ACC112 (cell line): ENCODE results near the gene ZNF682.
"Not testable (repeated sequence)": the region's sequence is repeated elsewhere in the genome, so short reads cannot be mapped to it uniquely, and the experiment has no call there.

Experiments used
- H2AFZ ChIP-seq: fragments of 200-600 bp; sonication (generic); one replicate; pipeline ENCODE4 v1.6.0; 2017; ENCODE audit warnings: antibody characterized with exemption, low read length; ENCODE audit not compliant: unreplicated experiment
- H3K27ac ChIP-seq: fragments of 200-600 bp; sonication (generic); 2 replicates; pipeline ENCODE4 v1.5.1; 2014; ENCODE audit warnings: low read depth, mild to moderate bottlenecking, antibody characterized with exemption, low read length, moderate library complexity
- H3K27me3 ChIP-seq: fragments of 200-600 bp; sonication (generic); 2 replicates; pipeline ENCODE4 v1.6.1; 2014; ENCODE audit warnings: mild to moderate bottlenecking, antibody characterized with exemption, low read length, moderate library complexity, mixed read lengths; ENCODE audit not compliant: insufficient read depth
- H3K36me3 ChIP-seq: fragments of 200-600 bp; sonication (generic); 2 replicates; pipeline ENCODE4 v1.6.1; 2016; ENCODE audit warnings: mild to moderate bottlenecking, antibody characterized with exemption, low read length, moderate library complexity, mixed read lengths; ENCODE audit not compliant: insufficient read depth
- H3K4me1 ChIP-seq: fragments of 200-600 bp; sonication (generic); one replicate; pipeline ENCODE4 v1.6.1; 2016; ENCODE audit warnings: low read length, mixed read lengths; ENCODE audit not compliant: insufficient read depth, unreplicated experiment, control insufficient read depth
- H3K4me3 ChIP-seq: fragments of 200-600 bp; sonication (generic); 2 replicates; pipeline ENCODE4 v1.5.1; 2014; ENCODE audit warnings: mild to moderate bottlenecking, low read depth, low read length
- H3K79me2 ChIP-seq: fragments of 200-600 bp; sonication (generic); one replicate; pipeline ENCODE4 v1.6.0; 2016; ENCODE audit warnings: low read length; ENCODE audit not compliant: control insufficient read depth, unreplicated experiment, insufficient read depth

Gene ZNF682

DNA sequence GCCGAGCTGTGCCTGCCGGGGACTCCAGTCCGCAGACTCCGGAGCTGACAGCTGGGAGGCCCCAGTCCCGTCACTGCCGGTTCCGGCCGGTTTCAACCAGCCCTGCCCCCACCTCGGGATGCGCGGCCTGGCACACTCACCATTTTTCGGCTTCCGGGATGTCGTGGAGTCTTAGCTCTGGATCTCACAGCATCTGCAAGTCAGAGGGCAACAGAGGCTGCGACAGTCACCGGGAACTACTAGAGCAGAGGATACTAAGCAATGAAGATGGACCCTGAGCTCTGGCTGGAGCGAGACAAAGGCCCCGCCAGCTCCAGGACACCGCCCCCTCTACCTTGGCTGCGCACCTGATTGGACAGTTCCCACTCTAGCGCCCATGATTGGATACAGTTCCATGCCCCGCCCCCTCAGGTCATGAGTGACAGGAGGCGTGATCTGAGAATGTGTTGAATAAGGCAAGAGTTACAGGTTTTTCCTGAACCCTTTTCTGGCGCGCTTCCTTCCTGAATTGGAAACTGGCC is at the start of gene ZNF682:
ZNF682 (minus strand) TSS at position 303 of the 521 bp plus-strand sequence; CDS start at position 143, 160 bp downstream.
- peak within 1 kb of the TSS; percentile 88 for H3K4me3 ChIP-seq

DNA sequence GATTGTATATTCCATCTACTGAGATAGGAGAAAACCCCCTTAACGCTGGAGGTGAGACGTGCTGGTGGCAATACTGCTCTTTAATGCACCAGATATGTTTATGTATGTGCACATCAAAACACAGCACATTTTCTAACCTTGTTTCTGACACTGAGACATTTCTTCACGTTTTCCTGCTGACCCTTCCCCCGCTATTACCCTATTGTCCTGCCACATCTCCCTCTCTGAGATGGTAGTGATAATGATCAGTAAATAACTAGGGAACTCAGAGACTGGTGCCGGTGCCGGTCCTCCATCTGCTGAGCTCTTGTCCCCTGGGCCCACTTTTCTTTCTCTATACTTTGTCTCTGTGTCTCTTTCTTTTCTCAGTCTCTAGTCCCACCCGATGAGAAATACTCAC is 43.6 kb upstream of the ZNF682 start:
- H3K36me3 ChIP-seq, H3K27me3 ChIP-seq, H3K27ac ChIP-seq, H3K4me1 ChIP-seq, H3K4me3 ChIP-seq, H2AFZ ChIP-seq: not testable (repeated sequence)
- H3K79me2 ChIP-seq, result peaks cover 58% of the 10 kb centered on the region

More for the DNA sequence above, at the start of gene ZNF682:
- H3K79me2 ChIP-seq, result peaks cover 22% of the 10 kb centered on the region
- peak within 1 kb of the TSS; percentile 69 for H2AFZ ChIP-seq
- H3K27me3 ChIP-seq, result no peaks in the 10 kb centered on the region
- peaks cover 9% of the 10 kb centered on the region for H3K4me1 ChIP-seq
- H3K36me3 ChIP-seq, result no peaks in the 10 kb centered on the region
- peak within 1 kb of the TSS; percentile 83 for H3K27ac ChIP-seq

DNA sequence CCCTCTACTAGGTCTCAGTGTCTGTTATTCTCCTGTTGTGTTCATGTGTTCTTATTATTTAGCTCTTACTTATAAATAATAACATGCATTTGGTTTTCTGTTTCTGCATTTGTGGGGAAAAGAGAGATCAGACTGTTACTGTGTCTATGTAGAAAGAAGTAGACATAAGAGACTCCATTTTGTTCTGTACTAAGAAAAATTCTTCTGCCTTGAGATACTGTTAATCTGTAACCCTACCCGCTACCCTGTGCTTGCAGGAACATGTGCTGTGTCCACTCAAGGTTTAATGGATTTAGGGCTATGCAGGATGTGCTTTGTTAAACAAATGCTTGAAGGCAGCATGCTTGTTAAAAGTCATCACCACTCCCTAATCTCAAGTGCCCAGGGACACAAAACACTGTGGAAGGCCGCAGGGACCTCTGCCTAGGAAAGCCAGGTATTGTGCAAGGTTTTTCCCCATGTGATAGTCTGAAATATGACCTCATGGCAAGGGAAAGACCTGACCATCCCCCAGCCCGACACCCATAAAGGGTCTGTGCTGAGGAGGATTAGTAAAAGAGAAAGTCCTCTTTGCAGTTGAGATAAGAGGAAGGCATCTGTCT is 43.0 kb upstream of the ZNF682 start:
- H3K4me3 ChIP-seq, H3K4me1 ChIP-seq, H3K36me3 ChIP-seq, H2AFZ ChIP-seq, H3K27me3 ChIP-seq, H3K27ac ChIP-seq: not testable (repeated sequence)
- H3K79me2 ChIP-seq, result peaks cover 54% of the 10 kb centered on the region

DNA sequence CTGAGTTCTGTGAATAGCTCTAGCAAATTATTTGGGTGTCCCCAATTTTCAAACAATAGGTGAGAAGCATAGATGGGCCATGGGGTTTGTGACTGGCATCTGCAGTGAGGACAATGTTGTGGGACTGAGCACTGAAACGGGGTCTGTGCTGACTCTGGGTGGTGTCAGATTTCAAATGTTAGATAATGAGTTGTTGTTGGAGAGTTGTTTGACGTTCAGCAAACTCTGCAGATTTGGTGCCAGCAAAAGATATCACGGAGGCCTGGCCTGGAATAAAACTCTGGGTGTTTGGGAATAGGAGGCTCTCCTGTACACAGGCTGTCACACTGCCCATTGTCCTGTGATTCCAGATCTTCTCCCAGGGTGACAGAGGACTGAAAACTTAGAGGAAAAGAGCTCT is 41.4 kb upstream of the ZNF682 start:
- peaks cover 8% of the 10 kb centered on the region for H3K4me1 ChIP-seq
- no peaks in the 10 kb centered on the region for H3K36me3 ChIP-seq
- H3K27me3 ChIP-seq, result no peaks in the 10 kb centered on the region
- H3K79me2 ChIP-seq, result peaks cover 46% of the 10 kb centered on the region
- H3K4me3 ChIP-seq, result no peak overlapping the region
- no peak overlapping the region for H2AFZ ChIP-seq
- no peak overlapping the region for H3K27ac ChIP-seq

DNA sequence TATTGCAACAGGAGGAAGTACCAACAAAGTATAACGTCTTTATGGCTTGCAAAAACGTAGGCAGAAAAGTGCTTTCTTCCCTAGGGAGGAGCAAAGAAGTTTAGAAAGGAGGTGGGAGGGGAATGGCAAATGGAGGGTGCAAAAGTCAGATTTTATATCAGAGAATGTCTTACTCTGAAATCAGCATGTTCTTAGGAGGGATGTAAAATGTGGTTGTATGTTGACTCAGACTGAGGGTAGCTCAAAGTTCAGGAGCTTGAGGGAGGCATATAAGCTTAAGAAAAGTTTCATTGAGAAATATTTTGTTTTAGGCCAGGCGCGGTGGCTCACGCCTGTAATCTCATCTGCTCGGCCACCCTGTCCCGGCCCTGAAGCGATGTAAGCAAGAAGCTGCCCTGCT is 40.2 kb upstream of the ZNF682 start:
- Histone ChIP-seq H3K4me3 (peak overlapping the region; percentile 88), H2AFZ (peak overlapping the region; percentile 5), H3K36me3 (no peaks in the 10 kb centered on the region), H3K4me1 (peaks cover 8% of the 10 kb centered on the region), H3K27ac (no peak overlapping the region), H3K27me3 (no peaks in the 10 kb centered on the region), H3K79me2 (peaks cover 43% of the 10 kb centered on the region)

DNA sequence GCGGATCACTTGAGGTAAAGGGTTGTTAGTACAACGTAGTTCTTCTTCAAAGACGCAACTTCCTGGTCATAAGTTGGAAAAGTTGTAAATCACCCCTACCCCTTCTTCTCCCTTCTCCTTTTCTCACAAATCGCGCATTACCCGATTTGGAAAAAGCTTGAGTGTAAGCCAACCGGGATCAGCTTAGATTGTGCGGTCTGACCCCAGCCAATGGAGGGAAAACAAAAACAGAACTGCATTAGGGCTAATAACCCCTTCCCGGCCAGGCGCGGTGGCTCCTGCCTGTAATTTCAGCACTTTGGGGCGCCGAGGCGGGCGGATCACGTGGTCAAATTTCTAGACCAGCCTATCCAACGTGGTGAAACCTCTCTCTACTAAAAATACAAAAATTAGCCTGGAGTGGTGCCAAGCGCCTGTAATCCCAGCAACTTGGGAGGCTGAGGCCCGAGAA is 39.3 kb upstream of the ZNF682 start:
- Histone ChIP-seq H3K27me3 (no peaks in the 10 kb centered on the region), H2AFZ (peak overlapping the region; percentile 90), H3K79me2 (peaks cover 40% of the 10 kb centered on the region), H3K4me1 (peaks cover 8% of the 10 kb centered on the region), H3K36me3 (no peaks in the 10 kb centered on the region), H3K27ac (peak overlapping the region; percentile 35; the same call in 1 of the 2 replicates), H3K4me3 (peak overlapping the region; percentile 88)

DNA sequence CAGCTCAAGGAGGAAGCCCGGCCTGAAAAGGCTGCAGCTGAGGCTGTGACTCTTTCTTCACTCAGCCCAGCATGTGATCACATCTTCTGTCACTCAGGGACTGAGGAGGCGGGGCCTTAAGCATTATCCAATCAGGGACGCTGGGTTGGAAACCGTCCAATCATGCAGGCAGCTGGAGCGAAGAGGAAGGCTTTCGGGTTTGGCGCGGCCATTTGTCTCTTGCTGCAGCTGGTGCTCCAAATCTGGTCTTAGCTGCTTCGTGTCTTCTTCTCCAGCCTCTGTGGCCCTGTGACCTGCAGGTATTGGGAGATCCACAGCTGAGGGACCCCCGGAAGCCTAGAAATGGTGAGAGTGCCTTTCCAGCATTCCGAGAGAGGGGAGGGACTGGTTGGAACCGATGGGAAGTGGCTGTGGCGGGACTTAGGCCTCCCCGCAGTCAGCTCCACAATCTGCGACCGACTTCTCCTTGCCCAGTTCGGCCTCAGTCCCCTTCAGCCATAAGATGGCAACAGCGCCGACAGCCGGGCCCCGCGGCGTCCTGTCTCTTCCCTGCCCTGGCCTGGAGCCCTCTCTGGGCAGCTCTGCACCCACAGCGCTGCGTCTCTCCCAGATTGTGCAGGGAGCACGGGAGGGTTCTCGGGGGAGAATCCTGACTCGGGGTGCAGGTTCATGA is 38.6 kb upstream of the ZNF682 start, which contains the start of gene ZNF90:
ZNF90 (plus strand) TSS at position 210 of the 673 bp plus-strand sequence; CDS start at position 343, 133 bp downstream.
- Histone ChIP-seq H3K79me2 (peaks cover 34% of the 10 kb centered on the region), H3K4me1 (peaks cover 8% of the 10 kb centered on the region), H3K36me3 (no peaks in the 10 kb centered on the region), H2AFZ (peak within 1 kb of the TSS; percentile 90), H3K4me3 (peak within 1 kb of the TSS; percentile 88), H3K27me3 (no peaks in the 10 kb centered on the region), H3K27ac (peak within 1 kb of the TSS; percentile 35; the same call in 1 of the 2 replicates)

DNA sequence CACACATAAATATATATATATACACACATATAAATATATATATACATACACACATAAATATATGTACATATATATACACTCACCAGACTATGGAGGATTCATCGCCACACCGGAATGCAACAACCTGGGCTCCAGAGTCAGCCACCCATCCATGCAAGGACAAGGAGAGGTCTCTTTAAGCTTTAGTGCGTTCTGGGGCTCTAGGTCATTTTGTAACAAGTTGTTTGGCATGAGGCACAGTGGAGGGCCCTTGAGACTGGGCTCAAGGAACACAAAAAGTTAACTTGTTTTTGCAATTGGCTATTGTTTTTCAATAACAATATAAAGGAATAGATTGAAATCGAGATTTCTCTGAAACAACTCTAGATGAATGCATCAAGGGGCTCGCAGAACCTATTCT is 33.6 kb upstream of the ZNF682 start:
- no peak overlapping the region for H2AFZ ChIP-seq

DNA sequence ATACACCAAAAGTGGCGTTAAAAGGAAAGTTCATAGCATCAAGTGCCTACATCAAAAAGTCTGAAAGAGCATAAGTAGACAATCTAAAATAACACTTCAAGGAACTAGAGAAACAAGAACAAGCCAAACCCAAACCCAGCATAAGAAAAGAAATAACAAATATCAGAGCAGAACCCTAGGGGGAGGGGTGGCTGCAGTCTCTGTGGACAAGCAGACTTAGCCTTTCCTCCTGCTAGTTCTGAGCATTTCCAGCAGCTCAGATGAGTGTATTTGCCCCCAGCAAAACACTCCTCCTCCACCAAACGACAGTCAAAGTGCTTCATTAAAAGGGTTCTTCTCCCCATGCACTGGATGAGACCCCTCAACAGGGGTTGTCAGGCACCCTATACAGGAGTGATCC is 31.4 kb upstream of the ZNF682 start:
- H3K27ac ChIP-seq, result no peak overlapping the region
- H3K4me3 ChIP-seq, result no peak overlapping the region
- no peaks in the 10 kb centered on the region for H3K4me1 ChIP-seq
- H2AFZ ChIP-seq, result no peak overlapping the region
- no peaks in the 10 kb centered on the region for H3K79me2 ChIP-seq
- H3K27me3 ChIP-seq, result peaks cover 6% of the 10 kb centered on the region; the same call in 1 of the 2 replicates
- H3K36me3 ChIP-seq, result no peaks in the 10 kb centered on the region

More for the DNA sequence above, 33.6 kb upstream of the ZNF682 start:
- peaks cover 5% of the 10 kb centered on the region; the same call in 1 of the 2 replicates for H3K27me3 ChIP-seq
- no peaks in the 10 kb centered on the region for H3K79me2 ChIP-seq
- H3K36me3 ChIP-seq, result no peaks in the 10 kb centered on the region
- H3K4me1 ChIP-seq, result no peaks in the 10 kb centered on the region
- no peak overlapping the region for H3K27ac ChIP-seq
- no peak overlapping the region for H3K4me3 ChIP-seq

DNA sequence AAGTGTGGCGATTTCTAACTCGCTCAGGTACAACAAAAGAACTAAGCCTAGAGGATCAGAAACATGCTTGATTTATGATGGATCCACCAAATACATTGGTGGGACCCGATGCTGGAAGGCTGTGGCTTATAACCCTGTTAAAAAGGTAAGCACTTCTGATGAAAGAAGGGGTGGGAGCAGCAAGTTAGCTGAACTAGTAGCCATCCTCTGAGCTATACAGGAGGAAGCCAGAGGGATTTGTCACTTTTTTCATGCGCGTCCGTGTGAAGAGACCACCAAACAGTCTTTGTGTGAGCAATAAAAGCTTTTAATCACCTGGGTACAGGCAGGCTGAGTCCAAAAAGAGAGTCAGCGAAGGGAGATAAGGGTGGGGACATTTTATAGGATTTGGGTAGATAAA is 29.3 kb upstream of the ZNF682 start:
- not testable (repeated sequence) for H2AFZ ChIP-seq, H3K27ac ChIP-seq

More for the DNA sequence above, 29.3 kb upstream of the ZNF682 start:
- not testable (repeated sequence) for H3K27me3 ChIP-seq, H3K36me3 ChIP-seq, H3K79me2 ChIP-seq, H3K4me1 ChIP-seq, H3K4me3 ChIP-seq
